ENCODE measurements around the gene DIMT1. TPM values are rescaled to one million over a fixed set of nuclear protein-coding genes. Genes with fewer than 3 reads are reported as not detected.

Gene DIMT1
- total and polyA plus RNA-seq, 2 donors (not counting 1 experiment from before 2014, with no cell fraction given), result 26.4 to 41.3 TPM

- Histone ChIP-seq H3K27me3 (ENCODE audit: control insufficient read depth, insufficient read depth, low read length) (no peaks in the 10 kb centered on the region), H3K27ac (ENCODE audit: insufficient read depth, low read length) (no peak overlapping the region), H4K20me1 (ENCODE audit: control insufficient read depth, extremely low read depth, insufficient read depth, low read length) (no peaks in the 10 kb centered on the region), H2AFZ (ENCODE audit: low read length) (no peak overlapping the region), H3K9me3 (ENCODE audit: control insufficient read depth, insufficient read depth, low read depth, low read length) (no peaks in the 10 kb centered on the region), H3K9ac (ENCODE audit: insufficient read depth, low read length) (no peak overlapping the region), H3K4me3 (replicated peaks in 1 of 4; ENCODE audit: control extremely low read depth in 1 of 4, insufficient read depth in 1 of 4, low read depth in 3 of 4, low read length in 4 of 4) (peak overlapping the region; percentile 87 to 95 (median 92)), H3K79me2 (ENCODE audit: control insufficient read depth, insufficient read depth, low read length) (peaks cover 37% of the 10 kb centered on the region), H3K4me2 (ENCODE audit: extremely low read depth, insufficient read depth, low read length) (peak overlapping the region; percentile 57), H3K36me3 (ENCODE audit: control insufficient read depth, insufficient read depth, low read length) (no peaks in the 10 kb centered on the region), H3K4me1 (ENCODE audit: control insufficient read depth, extremely low read depth, insufficient read depth, low read length) (no peaks in the 10 kb centered on the region)
- DNase-seq (ENCODE audit: low read depth in 2 of 2), result no peak
- no peak for TF ChIP-seq EZH2 (IDR thresholded peaks at IDR 0.05; ENCODE audit: low read length, missing control alignments)
- TF ChIP-seq, protein P1, sequence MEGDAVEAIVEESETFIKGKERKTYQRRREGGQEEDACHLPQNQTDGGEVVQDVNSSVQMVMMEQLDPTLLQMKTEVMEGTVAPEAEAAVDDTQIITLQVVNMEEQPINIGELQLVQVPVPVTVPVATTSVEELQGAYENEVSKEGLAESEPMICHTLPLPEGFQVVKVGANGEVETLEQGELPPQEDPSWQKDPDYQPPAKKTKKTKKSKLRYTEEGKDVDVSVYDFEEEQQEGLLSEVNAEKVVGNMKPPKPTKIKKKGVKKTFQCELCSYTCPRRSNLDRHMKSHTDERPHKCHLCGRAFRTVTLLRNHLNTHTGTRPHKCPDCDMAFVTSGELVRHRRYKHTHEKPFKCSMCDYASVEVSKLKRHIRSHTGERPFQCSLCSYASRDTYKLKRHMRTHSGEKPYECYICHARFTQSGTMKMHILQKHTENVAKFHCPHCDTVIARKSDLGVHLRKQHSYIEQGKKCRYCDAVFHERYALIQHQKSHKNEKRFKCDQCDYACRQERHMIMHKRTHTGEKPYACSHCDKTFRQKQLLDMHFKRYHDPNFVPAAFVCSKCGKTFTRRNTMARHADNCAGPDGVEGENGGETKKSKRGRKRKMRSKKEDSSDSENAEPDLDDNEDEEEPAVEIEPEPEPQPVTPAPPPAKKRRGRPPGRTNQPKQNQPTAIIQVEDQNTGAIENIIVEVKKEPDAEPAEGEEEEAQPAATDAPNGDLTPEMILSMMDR (conservative IDR thresholded peaks at IDR 0.05 in 1 of 2, IDR thresholded peaks at IDR 0.05 in 1 of 2; ENCODE audit: low read depth in 1 of 2, low read length in 2 of 2), result no peak
Measured at GRCh38 chr5:62413711-62414110, 10.0 kb upstream of the DIMT1 start.

DNA sequence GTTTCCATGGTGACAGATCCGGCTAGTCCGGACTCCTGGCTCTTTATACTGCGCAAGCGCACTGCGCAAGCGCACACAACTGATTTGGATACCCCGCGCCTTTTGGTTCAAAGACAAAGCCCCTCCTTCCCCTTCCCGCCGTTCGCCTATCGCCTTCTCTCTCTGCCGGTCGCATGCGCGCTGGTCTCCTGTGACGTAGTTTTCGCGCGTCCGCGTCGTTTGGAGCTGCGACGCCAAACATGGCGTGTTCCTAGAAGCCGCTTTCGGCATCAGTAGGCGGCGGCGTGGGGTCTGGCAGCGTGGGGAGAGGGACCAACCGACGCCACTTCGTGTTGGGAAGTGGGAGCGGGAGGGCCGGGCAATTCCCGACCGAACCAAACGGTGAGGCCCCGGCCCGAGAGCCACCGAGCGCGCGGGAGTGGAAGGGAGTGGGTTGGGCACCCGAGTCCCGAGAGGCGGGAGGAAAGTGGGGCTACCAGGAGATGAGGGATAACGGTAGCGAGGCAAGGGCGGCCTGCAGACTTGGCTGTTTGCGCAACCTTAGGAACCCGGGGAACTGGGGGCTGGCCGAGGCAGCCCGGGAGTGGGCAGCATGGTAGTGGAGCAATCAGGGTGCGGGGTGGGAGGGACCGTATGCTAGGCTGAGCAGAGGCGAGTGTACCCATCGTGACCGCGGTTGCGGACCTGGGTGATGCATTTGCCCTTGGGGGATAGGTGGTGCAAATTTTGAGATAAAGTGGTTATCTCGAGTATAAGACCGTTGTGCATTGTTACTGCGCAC is 9.0 kb upstream of the DIMT1 start, which contains the start of gene IPO11:
Gene IPO11, plus strand, starts transcription at position 215 of the 781 bp plus-strand sequence. CDS start 24,517 bp downstream, outside the sequence.
- Histone ChIP-seq H3K4me2 (ENCODE audit: extremely low read depth, insufficient read depth, low read length) (peak within 1 kb of the TSS; percentile 79), H3K4me1 (ENCODE audit: control insufficient read depth, extremely low read depth, insufficient read depth, low read length) (no peaks in the 10 kb centered on the region), H4K20me1 (ENCODE audit: control insufficient read depth, extremely low read depth, insufficient read depth, low read length) (no peaks in the 10 kb centered on the region), H3K9me3 (ENCODE audit: control insufficient read depth, insufficient read depth, low read depth, low read length) (no peaks in the 10 kb centered on the region), H3K36me3 (ENCODE audit: control insufficient read depth, insufficient read depth, low read length) (no peaks in the 10 kb centered on the region), H3K27ac (ENCODE audit: insufficient read depth, low read length) (peak within 1 kb of the TSS; percentile 84), H3K27me3 (ENCODE audit: control insufficient read depth, insufficient read depth, low read length) (no peaks in the 10 kb centered on the region), H2AFZ (ENCODE audit: low read length) (peak within 1 kb of the TSS; percentile 86), H3K79me2 (ENCODE audit: control insufficient read depth, insufficient read depth, low read length) (peaks cover 33% of the 10 kb centered on the region), H3K4me3 (replicated peaks in 1 of 4; ENCODE audit: control extremely low read depth in 1 of 4, insufficient read depth in 1 of 4, low read depth in 3 of 4, low read length in 4 of 4) (peak within 1 kb of the TSS; percentile 87 to 95 (median 92)), H3K9ac (ENCODE audit: insufficient read depth, low read length) (peak within 1 kb of the TSS; percentile 91)
- no peak for TF ChIP-seq EZH2 (IDR thresholded peaks at IDR 0.05; ENCODE audit: low read length, missing control alignments)
- TF ChIP-seq, protein P1 (conservative IDR thresholded peaks at IDR 0.05 in 1 of 2, IDR thresholded peaks at IDR 0.05 in 1 of 2; ENCODE audit: low read depth in 1 of 2, low read length in 2 of 2), result peak in 1 of 2 donors; percentile 2
- DNase-seq (ENCODE audit: low read depth in 2 of 2), result peak; percentile 97 to 99

DNA sequence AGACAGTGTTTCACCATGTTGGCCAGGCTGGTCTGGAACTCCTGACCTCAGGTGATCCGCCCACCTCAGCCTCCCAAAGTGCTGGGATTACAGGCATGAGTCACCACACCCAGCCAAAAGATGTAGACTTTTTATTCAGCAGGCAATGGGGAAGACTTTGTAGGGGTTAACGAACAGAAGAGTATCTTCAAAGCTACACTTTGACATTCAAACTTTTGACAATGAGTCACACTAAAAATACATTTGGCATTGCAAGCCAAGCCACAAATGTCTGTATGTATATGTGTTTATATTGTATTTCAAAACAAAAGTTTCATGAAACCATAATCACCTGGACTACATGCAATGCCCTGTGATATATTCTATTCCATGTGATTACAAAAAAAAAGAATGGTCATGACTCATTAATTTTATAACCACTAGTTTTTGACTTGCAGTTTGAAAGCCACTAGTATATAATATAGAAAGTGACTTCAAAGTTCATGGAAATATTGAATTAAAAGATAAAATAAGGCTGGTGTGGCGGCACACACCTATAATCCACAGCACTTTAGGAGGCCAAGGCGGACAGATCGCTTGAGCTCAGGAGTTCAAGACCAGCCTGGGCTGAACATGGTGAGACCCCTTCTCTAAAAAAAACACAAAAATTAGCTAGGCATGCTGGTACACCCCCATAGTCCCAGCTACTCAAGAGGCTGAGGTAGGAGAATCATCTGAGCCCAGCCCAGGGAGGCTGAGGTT is 8.3 kb downstream of the DIMT1 start:
- Histone ChIP-seq H3K9ac (ENCODE audit: insufficient read depth, low read length) (no peak overlapping the region), H3K4me1 (ENCODE audit: control insufficient read depth, extremely low read depth, insufficient read depth, low read length) (no peaks in the 10 kb centered on the region), H3K27me3 (ENCODE audit: control insufficient read depth, insufficient read depth, low read length) (no peaks in the 10 kb centered on the region), H3K27ac (ENCODE audit: insufficient read depth, low read length) (no peak overlapping the region), H3K79me2 (ENCODE audit: control insufficient read depth, insufficient read depth, low read length) (no peaks in the 10 kb centered on the region), H3K36me3 (ENCODE audit: control insufficient read depth, insufficient read depth, low read length) (peaks cover 7% of the 10 kb centered on the region), H2AFZ (ENCODE audit: low read length) (no peak overlapping the region), H4K20me1 (ENCODE audit: control insufficient read depth, extremely low read depth, insufficient read depth, low read length) (no peaks in the 10 kb centered on the region), H3K4me2 (ENCODE audit: extremely low read depth, insufficient read depth, low read length) (no peak overlapping the region), H3K4me3 (replicated peaks in 1 of 4; ENCODE audit: control extremely low read depth in 1 of 4, insufficient read depth in 1 of 4, low read depth in 3 of 4, low read length in 4 of 4) (no peak overlapping the region), H3K9me3 (ENCODE audit: control insufficient read depth, insufficient read depth, low read depth, low read length) (no peaks in the 10 kb centered on the region)
- peak; percentile 49 to 56 for DNase-seq (ENCODE audit: low read depth in 2 of 2)
- TF ChIP-seq EZH2 (IDR thresholded peaks at IDR 0.05; ENCODE audit: low read length, missing control alignments), result no peak
- TF ChIP-seq, protein P1 (conservative IDR thresholded peaks at IDR 0.05 in 1 of 2, IDR thresholded peaks at IDR 0.05 in 1 of 2; ENCODE audit: low read depth in 1 of 2, low read length in 2 of 2), result no peak

Measured in fibroblast of lung (primary cell).